Measurements from ENCODE around the gene SLC17A7. TPM values are rescaled to one million over a fixed set of nuclear protein-coding genes. Genes with fewer than 3 reads are reported as not detected.
"Not testable (repeated sequence)": the region's sequence is repeated elsewhere in the genome, so short reads cannot be mapped to it uniquely, and the experiment has no call there.

Gene SLC17A7
- 1.4 TPM for total RNA-seq

DNA sequence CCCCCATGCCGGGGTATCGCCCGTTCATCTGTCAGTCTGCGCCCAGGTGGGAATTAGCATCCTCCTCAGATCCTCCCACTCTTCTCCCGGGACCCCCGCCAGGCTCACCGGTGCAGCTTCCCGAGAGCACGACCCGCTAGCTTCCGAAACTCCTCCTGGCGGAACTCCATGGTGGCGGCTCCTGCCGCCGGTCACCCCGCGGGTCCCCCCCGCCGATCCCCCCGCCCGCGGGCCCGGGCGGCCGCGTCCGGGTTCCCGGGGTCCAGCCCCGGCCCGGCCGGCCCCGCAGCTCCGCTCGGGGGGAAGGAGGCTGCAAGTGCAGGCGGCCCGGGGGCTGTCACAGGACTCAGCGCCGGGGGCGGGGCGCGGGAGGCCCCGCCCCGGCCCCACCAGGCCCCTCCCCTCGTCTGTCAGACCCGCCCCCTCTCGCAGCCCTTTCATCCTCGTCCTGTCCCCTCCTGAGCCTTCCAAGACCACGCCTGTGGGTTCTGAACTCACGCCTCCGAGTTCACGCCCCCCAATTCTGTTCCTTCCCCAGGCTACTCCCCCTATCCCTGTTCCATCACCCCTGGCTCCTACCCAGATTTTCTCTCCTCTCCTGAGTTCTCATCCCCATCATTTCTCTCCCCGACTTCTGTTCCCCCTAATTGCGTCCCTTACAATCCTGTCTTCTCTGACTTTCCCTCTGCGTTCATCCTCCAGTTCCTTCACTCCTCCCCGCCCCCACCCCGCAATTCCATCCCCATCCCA, at the start of gene SLC17A7:
Gene SLC17A7, minus strand, starts transcription at position 318 of the 750 bp plus-strand sequence. Its CDS starts 148 bp downstream, at position 170.
- DNase-seq = peak; percentile 24

- DNase-seq = no peak
Observed at GRCh38 chr19:49490287-49491029, 49.1 kb upstream of the SLC17A7 start.

GRCh38 chr19:49489601-49490167, 48.4 kb upstream of the SLC17A7 start:
- DNase-seq = no peak

- no peak for DNase-seq
Observed at GRCh38 chr19:49488863-49489537, 47.7 kb upstream of the SLC17A7 start.

DNA sequence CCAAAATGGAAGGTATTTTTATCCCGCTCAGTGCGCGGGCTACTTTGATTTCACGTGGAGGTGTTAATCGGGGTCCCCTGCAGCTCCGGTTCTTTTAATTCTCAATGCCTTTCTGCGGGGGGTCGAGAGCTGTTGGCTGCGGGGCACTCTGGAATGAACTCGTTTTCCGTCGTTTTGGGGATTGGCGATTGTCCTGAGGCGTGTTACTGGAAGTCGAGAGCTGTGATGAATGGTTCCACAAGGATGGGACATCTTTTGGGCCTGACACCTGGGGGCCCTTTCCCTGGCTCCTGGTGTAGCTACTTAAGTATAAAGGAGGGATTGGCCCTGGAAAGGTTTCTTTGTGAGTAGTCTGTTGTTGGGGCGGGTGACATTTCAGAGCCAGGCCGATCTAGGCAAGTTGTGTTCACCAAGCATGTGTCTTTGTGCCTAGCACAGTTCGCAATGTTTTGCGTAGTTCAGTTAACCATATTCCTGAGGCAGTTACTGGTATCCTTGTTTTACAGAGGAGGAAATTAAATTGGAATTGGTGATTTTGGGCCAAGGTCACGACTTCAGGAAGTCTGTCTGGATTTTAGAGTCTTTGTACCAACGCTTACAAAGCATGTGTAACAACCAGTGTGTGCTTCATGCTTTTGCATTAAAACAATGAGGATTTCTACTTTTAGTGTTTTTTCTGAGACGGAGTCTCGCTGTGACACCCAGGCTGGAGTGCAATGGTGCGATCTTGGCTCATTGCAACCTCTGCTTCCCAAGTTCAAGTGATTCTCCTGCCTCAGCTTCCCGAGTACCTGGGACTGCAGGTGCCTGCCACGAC, 46.9 kb upstream of the SLC17A7 start:
- DNase-seq = peak; percentile 24

GRCh38 chr19:49487277-49488045, 46.1 kb upstream of the SLC17A7 start, which contains the start of gene RPL13A:
RPL13A (plus strand) TSS chr19:49487608; CDS start chr19:49487630, 22 bp downstream.
- DNase-seq = peak; percentile 100

- no peak for DNase-seq
Observed at GRCh38 chr19:49486710-49487276, 45.5 kb upstream of the SLC17A7 start.

- DNase-seq = no peak
Observed at GRCh38 chr19:49486232-49486631, 44.9 kb upstream of the SLC17A7 start.

GRCh38 chr19:49481020-49481683, 39.8 kb upstream of the SLC17A7 start:
- DNase-seq = no peak

GRCh38 chr19:49479975-49480628, 38.8 kb upstream of the SLC17A7 start:
- DNase-seq = no peak

- DNase-seq = peak; percentile 61
Observed at GRCh38 chr19:49475995-49476880, 34.9 kb upstream of the SLC17A7 start.

DNA sequence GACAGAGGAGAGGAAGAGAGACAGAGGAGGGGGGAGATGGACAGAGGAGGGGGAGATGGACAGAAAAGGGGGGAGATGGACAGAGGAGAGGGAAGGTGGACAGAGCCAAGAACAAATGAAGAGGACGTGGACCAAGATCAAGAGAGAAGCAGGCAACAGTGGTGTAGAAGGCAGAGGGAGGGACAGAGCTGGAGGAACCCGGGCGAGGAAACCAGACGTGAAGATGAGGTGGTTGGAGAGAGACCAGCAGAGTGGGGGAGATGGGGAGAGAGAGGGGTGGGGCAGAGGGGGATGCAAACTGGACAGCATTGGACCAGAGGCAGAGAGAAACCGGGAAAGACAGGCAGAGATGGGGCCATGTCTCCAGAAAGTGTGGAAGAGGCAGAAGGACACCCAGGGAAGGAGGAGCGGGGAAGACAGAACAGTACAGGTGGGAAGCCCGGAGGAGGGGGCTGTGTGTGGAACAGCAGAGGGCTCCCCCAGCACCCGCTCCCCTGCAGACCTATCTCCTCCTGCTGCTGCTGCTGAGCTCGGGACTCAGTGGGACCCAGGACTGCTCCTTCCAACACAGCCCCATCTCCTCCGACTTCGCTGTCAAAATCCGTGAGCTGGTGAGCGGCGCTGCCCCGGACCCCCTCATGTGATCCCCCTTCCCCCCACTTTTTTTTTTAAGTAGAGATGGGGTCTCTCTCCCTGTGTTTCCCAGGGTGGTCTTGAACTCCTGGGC, 34.0 kb upstream of the SLC17A7 start:
- DNase-seq = no peak

DNA sequence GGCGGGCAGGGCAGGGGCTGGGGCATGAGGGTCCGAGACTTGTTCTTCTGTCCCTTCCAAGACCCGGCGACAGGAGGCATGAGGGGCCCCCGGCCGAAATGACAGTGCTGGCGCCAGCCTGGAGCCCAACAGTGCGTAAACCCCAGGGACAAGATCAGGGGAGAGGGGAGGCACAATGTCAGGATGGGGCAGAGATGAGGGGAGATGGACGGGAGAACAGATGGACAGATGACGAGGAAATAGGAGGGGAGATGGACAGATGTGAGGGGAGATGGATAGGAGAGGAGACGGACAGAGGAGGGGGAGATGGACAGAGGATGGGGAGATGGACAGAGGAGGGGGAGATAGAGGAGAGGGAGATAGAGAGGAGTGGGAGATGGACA, 33.2 kb upstream of the SLC17A7 start:
- DNase-seq = no peak

- DNase-seq = peak; percentile 81
Observed at GRCh38 chr19:49473868-49474541, 32.7 kb upstream of the SLC17A7 start, which contains the start of gene FLT3LG. FLT3LG (plus strand) TSS chr19:49474215; CDS start chr19:49474640, 425 bp downstream.

- DNase-seq = not testable (repeated sequence)
Observed at GRCh38 chr19:49473501-49473867, 32.2 kb upstream of the SLC17A7 start.

GRCh38 chr19:49472936-49473335, 31.6 kb upstream of the SLC17A7 start:
- no peak for DNase-seq

DNA sequence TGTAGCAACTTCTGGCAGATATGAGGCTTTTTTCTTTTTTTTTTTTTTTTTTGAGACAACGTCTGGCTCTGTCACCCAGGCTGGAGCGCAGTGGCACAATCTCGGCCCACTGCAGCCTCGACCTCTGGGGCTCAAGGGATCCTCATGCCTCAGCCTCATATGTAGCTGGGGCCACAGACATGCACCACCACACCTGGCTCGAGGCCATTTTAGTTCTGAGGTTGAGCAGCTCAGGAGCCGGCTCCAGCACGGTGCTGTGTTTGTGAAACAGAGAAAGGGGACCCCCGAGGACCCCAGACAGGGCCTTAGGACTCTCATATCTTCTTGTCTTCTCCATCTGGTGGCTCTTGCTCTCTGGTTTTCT, 29.3 kb upstream of the SLC17A7 start:
- no peak for DNase-seq

All from tongue (tissue), 2 donors.